ENCODE data around the gene CSRNP3.

Gene CSRNP3
- 0 to 0.42 (median 0) reads per million in 9 experiments for total RNA-seq

GRCh38 chr2:165469417-165469816 is at the start of gene CSRNP3:
Gene CSRNP3 (plus strand): TSS chr2:165469698. CDS start chr2:165595066, 125,368 bp downstream.
- H3K27ac Mint-ChIP-seq = no peak within 1 kb of the TSS
- no peak within 1 kb of the TSS for H3K4me3 Mint-ChIP-seq
- DNase-seq (no peak), ATAC-seq (replicated peaks) (no peak)
- H3K9me3 Mint-ChIP-seq = no peaks in the 10 kb centered on the region
- no peaks in the 10 kb centered on the region for H3K36me3 Mint-ChIP-seq (ENCODE audit: insufficient read depth)
- H3K4me1 Mint-ChIP-seq (ENCODE audit: low read depth in 2 of 2) = no peaks in the 10 kb centered on the region
- H3K27me3 Mint-ChIP-seq = peaks cover 7 to 8% of the 10 kb centered on the region in 2 donors

GRCh38 chr2:165420231-165420630 is 49.3 kb upstream of the CSRNP3 start:
- no peaks in the 10 kb centered on the region for H3K36me3 Mint-ChIP-seq (ENCODE audit: insufficient read depth)
- no peak for ATAC-seq (replicated peaks)
- no peak overlapping the region for H3K4me3 Mint-ChIP-seq
- H3K27ac Mint-ChIP-seq = no peak overlapping the region
- H3K27me3 Mint-ChIP-seq = peaks cover 25 to 26% of the 10 kb centered on the region in 2 donors
- no peaks in the 10 kb centered on the region for H3K4me1 Mint-ChIP-seq (ENCODE audit: low read depth in 2 of 2)
- DNase-seq = no peak
- H3K9me3 Mint-ChIP-seq = peaks cover 3 to 9% of the 10 kb centered on the region in 2 donors

- Mint-ChIP-seq H3K27ac (no peak overlapping the region), H3K27me3 (peaks cover 14 to 21% of the 10 kb centered on the region in 2 donors), H3K4me1 (ENCODE audit: low read depth in 2 of 2) (peaks cover 0 to 3% of the 10 kb centered on the region in 2 donors), H3K9me3 (peaks cover 0 to 2% of the 10 kb centered on the region in 2 donors), H3K36me3 (ENCODE audit: insufficient read depth) (no peaks in the 10 kb centered on the region), H3K4me3 (no peak overlapping the region)
- ATAC-seq (replicated peaks) = no peak
- no peak for DNase-seq
Measured at GRCh38 chr2:165423081-165423480, 46.4 kb upstream of the CSRNP3 start.

- Mint-ChIP-seq H3K4me3 (no peak overlapping the region), H3K36me3 (ENCODE audit: insufficient read depth) (no peaks in the 10 kb centered on the region), H3K27me3 (peaks cover 9 to 10% of the 10 kb centered on the region in 2 donors), H3K4me1 (ENCODE audit: low read depth in 2 of 2) (peaks cover 0 to 3% of the 10 kb centered on the region in 2 donors), H3K27ac (no peak overlapping the region), H3K9me3 (peaks cover 0 to 2% of the 10 kb centered on the region in 2 donors)
- DNase-seq = no peak
- no peak for ATAC-seq (replicated peaks)
Measured at GRCh38 chr2:165425556-165425955, 43.9 kb upstream of the CSRNP3 start.

GRCh38 chr2:165427686-165428085 is 41.8 kb upstream of the CSRNP3 start:
- Mint-ChIP-seq H3K27me3 (peaks cover 5 to 9% of the 10 kb centered on the region in 2 donors), H3K4me1 (ENCODE audit: low read depth in 2 of 2) (peaks cover 0 to 3% of the 10 kb centered on the region in 2 donors), H3K9me3 (peaks cover 0 to 2% of the 10 kb centered on the region in 2 donors), H3K36me3 (ENCODE audit: insufficient read depth) (no peaks in the 10 kb centered on the region), H3K27ac (no peak overlapping the region), H3K4me3 (no peak overlapping the region)
- DNase-seq = no peak
- ATAC-seq (replicated peaks) = no peak

GRCh38 chr2:165428926-165429325 is 40.6 kb upstream of the CSRNP3 start:
- DNase-seq (no peak), ATAC-seq (replicated peaks) (no peak)
- no peak overlapping the region for H3K4me3 Mint-ChIP-seq
- no peak overlapping the region for H3K27ac Mint-ChIP-seq
- H3K4me1 Mint-ChIP-seq (ENCODE audit: low read depth in 2 of 2) = peaks cover 0 to 3% of the 10 kb centered on the region in 2 donors
- H3K36me3 Mint-ChIP-seq (ENCODE audit: insufficient read depth) = no peaks in the 10 kb centered on the region
- peaks cover 0 to 2% of the 10 kb centered on the region in 2 donors for H3K9me3 Mint-ChIP-seq
- peaks cover 5 to 9% of the 10 kb centered on the region in 2 donors for H3K27me3 Mint-ChIP-seq

- H3K9me3 Mint-ChIP-seq = peaks cover 0 to 2% of the 10 kb centered on the region in 2 donors
- peaks cover 0 to 3% of the 10 kb centered on the region in 2 donors for H3K4me1 Mint-ChIP-seq (ENCODE audit: low read depth in 2 of 2)
- no peak overlapping the region for H3K27ac Mint-ChIP-seq
- ATAC-seq (replicated peaks) = no peak
- H3K27me3 Mint-ChIP-seq = peaks cover 5 to 9% of the 10 kb centered on the region in 2 donors
- DNase-seq = no peak
- H3K36me3 Mint-ChIP-seq (ENCODE audit: insufficient read depth) = no peaks in the 10 kb centered on the region
- H3K4me3 Mint-ChIP-seq = no peak overlapping the region
Measured at GRCh38 chr2:165431014-165431413, 38.5 kb upstream of the CSRNP3 start.

GRCh38 chr2:165432234-165432966 is 37.1 kb upstream of the CSRNP3 start:
- peaks cover 0 to 2% of the 10 kb centered on the region in 2 donors for H3K9me3 Mint-ChIP-seq
- H3K27me3 Mint-ChIP-seq = peaks cover 5 to 9% of the 10 kb centered on the region in 2 donors
- no peak overlapping the region for H3K27ac Mint-ChIP-seq
- peaks cover 0 to 3% of the 10 kb centered on the region in 2 donors for H3K4me1 Mint-ChIP-seq (ENCODE audit: low read depth in 2 of 2)
- no peak overlapping the region for H3K4me3 Mint-ChIP-seq
- no peak for DNase-seq
- no peak for ATAC-seq (replicated peaks)
- H3K36me3 Mint-ChIP-seq (ENCODE audit: insufficient read depth) = no peaks in the 10 kb centered on the region

- Mint-ChIP-seq H3K36me3 (ENCODE audit: insufficient read depth) (no peaks in the 10 kb centered on the region), H3K9me3 (no peaks in the 10 kb centered on the region), H3K27me3 (no peaks in the 10 kb centered on the region), H3K4me1 (ENCODE audit: low read depth in 2 of 2) (no peaks in the 10 kb centered on the region), H3K27ac (no peak overlapping the region), H3K4me3 (no peak overlapping the region)
- ATAC-seq (replicated peaks) (no peak), DNase-seq (no peak)
Measured at GRCh38 chr2:165434865-165435496, 34.5 kb upstream of the CSRNP3 start.

- H3K36me3 Mint-ChIP-seq (ENCODE audit: insufficient read depth) = no peaks in the 10 kb centered on the region
- H3K4me1 Mint-ChIP-seq (ENCODE audit: low read depth in 2 of 2) = no peaks in the 10 kb centered on the region
- H3K9me3 Mint-ChIP-seq = no peaks in the 10 kb centered on the region
- H3K27ac Mint-ChIP-seq = no peak overlapping the region
- ATAC-seq (replicated peaks) (no peak), DNase-seq (no peak)
- no peak overlapping the region for H3K4me3 Mint-ChIP-seq
- no peaks in the 10 kb centered on the region for H3K27me3 Mint-ChIP-seq
Measured at GRCh38 chr2:165435611-165436010, 33.9 kb upstream of the CSRNP3 start.

- DNase-seq (no peak), ATAC-seq (replicated peaks) (no peak)
- Mint-ChIP-seq H3K9me3 (no peaks in the 10 kb centered on the region), H3K36me3 (ENCODE audit: insufficient read depth) (no peaks in the 10 kb centered on the region), H3K27me3 (no peaks in the 10 kb centered on the region), H3K27ac (no peak overlapping the region), H3K4me3 (no peak overlapping the region), H3K4me1 (ENCODE audit: low read depth in 2 of 2) (no peaks in the 10 kb centered on the region)
Measured at GRCh38 chr2:165436559-165436958, 32.9 kb upstream of the CSRNP3 start.

- no peaks in the 10 kb centered on the region for H3K4me1 Mint-ChIP-seq (ENCODE audit: low read depth in 2 of 2)
- DNase-seq = no peak
- no peak overlapping the region for H3K27ac Mint-ChIP-seq
- no peaks in the 10 kb centered on the region for H3K36me3 Mint-ChIP-seq (ENCODE audit: insufficient read depth)
- H3K9me3 Mint-ChIP-seq = no peaks in the 10 kb centered on the region
- no peak overlapping the region for H3K4me3 Mint-ChIP-seq
- no peaks in the 10 kb centered on the region for H3K27me3 Mint-ChIP-seq
- ATAC-seq (replicated peaks) = no peak
Measured at GRCh38 chr2:165440367-165440766, 29.1 kb upstream of the CSRNP3 start.

GRCh38 chr2:165443511-165443910 is 26.0 kb upstream of the CSRNP3 start:
- Mint-ChIP-seq H3K36me3 (ENCODE audit: insufficient read depth) (no peaks in the 10 kb centered on the region), H3K9me3 (no peaks in the 10 kb centered on the region), H3K27me3 (no peaks in the 10 kb centered on the region), H3K4me3 (no peak overlapping the region), H3K4me1 (ENCODE audit: low read depth in 2 of 2) (no peaks in the 10 kb centered on the region), H3K27ac (no peak overlapping the region)
- ATAC-seq (replicated peaks) = no peak
- no peak for DNase-seq

- ATAC-seq (replicated peaks) (no peak), DNase-seq (no peak)
- Mint-ChIP-seq H3K27ac (no peak overlapping the region), H3K27me3 (peaks cover 0 to 12% of the 10 kb centered on the region in 2 donors), H3K36me3 (ENCODE audit: insufficient read depth) (no peaks in the 10 kb centered on the region), H3K4me1 (ENCODE audit: low read depth in 2 of 2) (no peaks in the 10 kb centered on the region), H3K4me3 (no peak overlapping the region), H3K9me3 (no peaks in the 10 kb centered on the region)
Measured at GRCh38 chr2:165448406-165448805, 21.1 kb upstream of the CSRNP3 start.
